Measurements from ENCODE around the gene SMIM9.

Gene SMIM9

DNA sequence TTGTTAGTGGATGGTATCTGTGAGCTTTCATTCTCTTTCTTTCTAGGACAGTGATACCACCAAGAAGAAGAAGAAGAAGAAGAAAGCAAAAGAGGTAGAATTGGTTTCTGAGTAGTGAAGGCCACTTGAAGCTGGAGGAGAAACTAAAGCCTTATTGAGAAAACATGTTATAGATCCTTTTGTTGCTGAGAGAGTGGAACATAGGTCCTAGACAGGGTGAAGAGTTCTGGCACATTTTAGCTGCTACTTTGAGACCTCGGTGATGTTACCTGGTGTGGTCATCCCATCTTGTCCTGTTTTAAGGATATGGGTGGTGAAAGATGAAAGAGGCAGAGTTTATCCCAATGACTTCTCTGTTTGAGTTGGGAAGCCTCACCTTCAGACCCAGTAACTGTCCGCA is 57.7 kb downstream of the SMIM9 start:
- DNase-seq, result no peak

DNA sequence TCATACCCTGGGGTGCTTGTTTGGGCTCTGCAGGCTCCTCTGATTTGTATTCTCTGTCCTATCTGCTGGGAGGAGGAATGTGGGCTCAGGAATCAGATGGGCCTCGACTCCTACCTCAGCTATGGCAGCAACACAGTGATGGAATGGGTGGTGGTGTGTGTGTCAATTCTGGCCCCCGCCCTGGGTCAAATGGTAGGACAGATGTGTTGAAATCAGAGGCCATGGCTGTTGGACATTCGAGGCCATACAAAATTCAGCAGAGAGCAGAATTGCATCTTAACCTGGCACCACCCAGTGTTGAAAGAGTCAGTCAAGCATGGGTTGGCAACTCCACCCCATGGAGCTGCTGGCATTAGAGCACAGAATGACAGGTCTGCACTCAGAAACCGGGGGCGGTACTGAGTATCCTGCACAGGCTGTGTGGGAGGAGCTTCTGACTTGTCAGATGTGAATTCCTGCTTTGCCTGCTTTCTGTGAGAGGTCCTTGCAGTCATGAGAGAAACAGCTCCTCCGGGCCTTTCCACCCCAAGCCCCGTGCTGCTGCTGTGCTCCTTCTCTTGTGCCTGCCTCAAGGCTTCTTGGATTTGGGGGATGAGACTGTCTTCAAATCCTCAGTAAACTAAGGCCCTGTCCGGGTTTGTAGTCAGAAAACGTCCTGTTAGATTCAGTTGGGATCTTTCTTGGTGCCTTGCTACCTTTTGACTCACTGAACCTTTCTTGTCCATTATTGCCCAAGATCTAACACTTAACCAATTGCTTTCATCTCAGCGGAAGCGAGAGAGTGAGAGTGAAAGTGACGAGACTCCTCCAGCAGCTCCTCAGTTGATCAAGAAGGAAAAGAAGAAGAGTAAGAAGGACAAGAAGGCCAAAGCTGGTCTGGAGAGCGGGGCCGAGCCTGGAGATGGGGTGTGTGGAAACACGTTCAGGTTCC is 58.8 kb downstream of the SMIM9 start:
- no peak for DNase-seq

DNA sequence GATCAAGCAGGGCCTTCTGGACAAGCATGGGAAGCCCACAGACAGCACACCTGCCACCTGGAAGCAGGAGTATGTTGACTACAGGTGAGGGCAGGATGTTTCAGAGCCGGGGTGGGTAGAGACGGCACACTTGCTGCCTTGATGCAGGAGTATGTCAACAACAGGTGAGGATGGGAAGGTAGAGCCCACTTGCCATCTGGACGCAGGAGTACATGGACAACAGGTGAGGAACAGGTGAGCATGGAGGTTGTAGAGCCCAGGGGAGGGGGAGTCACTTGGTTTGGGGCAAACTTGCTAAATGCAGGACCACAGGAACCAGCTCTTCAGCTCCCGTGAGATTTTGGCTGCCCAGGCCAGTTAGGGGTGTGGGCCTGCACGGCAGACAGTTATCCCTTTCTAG is 59.8 kb downstream of the SMIM9 start:
- no peak for DNase-seq
